ENCODE data around the gene DGUOK. TPM values are rescaled to one million over a fixed set of nuclear protein-coding genes. Genes with fewer than 3 reads are reported as not detected.

The DGUOK gene
- total and polyA plus RNA-seq, 2 donors, result 73.7 to 157 TPM

DNA sequence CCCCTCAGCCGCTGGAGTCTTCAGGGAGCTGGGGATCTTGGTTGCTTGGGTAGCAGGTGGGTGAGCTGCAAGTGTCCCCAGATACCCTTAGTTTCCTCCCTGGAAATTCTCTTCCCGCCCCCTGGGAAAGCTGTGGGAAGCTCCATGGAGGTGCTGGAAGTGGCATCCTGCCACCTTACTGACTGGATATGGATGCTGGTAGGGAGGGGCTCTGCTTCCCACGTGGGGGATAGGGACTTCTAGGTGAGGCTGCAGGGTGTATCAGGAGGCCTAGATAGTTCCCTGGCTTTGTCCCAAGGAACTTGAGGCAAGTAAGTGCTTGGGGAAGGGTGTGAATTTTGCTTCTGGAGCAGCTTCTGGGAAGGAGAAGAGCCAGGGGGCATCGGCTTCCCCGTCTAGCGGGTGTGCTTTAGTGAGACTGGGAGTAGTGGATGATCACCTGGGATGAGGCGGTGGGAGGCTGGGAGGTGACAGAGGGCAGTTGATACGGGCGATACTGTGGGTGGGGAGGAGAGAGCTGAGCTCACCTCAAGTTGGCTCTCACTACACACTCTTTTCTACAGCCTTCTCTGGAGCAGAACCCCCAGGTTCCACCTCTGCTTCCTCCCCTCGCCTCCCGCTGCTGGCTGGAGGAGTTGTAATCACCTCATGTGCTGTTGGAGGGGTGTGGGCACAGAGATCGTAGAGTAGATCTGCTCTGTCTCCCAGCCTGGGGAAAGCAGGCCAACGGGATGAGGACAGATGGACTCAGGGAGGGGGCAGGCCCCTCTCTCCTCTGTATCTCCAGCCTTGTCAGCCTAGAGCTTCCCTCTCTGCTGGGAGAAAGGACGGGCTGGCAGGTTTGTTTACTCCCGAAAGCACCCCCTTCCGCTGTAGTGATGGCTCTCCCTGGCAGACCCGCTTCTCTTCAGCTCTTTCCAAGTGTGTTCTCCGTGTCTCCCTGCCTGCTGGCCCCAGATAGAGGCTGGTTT, 77.8 kb downstream of the DGUOK start:
- DNase-seq (ENCODE audit: low read depth in 6 of 9, low spot score in 9 of 9), result no peak
- Histone ChIP-seq H3K9me3 (ENCODE audit: control insufficient read depth in 2 of 2, insufficient read depth in 1 of 2, low read length in 1 of 2) (no peaks in the 10 kb centered on the region), H3K27ac (ENCODE audit: low read depth in 1 of 2, low read length in 1 of 2) (no peak overlapping the region), H3K4me3 (ENCODE audit: low read length in 2 of 2) (no peak overlapping the region), H3K4me1 (ENCODE audit: control insufficient read depth in 2 of 2, insufficient read depth in 2 of 2, low read length in 2 of 2) (peaks cover 9 to 50% of the 10 kb centered on the region in 2 donors), H3K27me3 (ENCODE audit: control insufficient read depth in 2 of 2, insufficient read depth in 1 of 2, low read length in 1 of 2) (no peaks in the 10 kb centered on the region), H3K36me3 (ENCODE audit: control insufficient read depth in 2 of 2, insufficient read depth in 2 of 2, low read length in 1 of 2) (peaks cover 6 to 31% of the 10 kb centered on the region in 2 donors)
- WGBS, result 95% methylated on average over 18 of the region's 18 CpGs

DNA sequence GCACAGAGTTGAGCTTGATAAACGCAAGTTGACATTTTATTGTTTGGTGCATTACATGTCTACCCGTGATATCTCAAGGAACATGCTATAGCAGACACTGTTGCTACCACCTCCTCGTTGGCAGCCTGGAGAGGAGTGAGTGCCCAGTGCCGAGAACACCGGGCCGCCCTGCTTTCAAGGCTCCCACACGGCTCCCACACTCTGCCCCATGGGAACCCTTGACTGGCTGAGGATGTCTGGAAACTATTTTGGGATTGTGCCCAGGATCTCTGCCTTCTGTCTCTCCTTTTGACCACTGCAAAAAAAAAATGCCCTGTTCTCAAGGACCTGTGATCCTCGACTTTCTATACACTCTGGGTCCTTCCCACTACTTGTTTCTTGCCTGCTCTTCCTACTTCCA, 79.1 kb downstream of the DGUOK start:
- WGBS, result 98% methylated on average over 8 of the region's 8 CpGs
- no peak overlapping the region for H3K4me3 ChIP-seq (ENCODE audit: low read length in 2 of 2)

DNA sequence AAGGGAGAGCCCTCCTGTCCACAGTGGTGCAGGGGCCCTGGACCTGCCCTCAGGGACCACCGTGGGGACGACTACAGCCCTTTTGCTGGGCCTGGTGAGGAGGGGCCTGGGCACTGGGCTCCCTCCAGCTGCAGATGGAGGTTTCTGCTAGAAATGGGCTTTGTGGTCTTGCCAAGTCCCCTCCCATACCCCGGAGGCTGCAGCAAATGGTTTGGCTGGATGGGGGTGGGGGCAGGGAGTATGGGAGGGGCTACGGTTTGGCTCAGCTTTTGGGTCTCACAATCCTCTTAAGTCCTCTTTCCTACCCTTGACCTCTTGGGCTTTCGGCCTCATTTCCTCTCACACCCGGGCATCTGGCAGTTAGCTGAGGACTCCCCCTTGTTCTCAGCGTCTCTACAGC, 79.8 kb downstream of the DGUOK start:
- H3K27ac ChIP-seq (ENCODE audit: low read depth in 1 of 2, low read length in 1 of 2), result no peak overlapping the region
- peaks cover 9 to 50% of the 10 kb centered on the region in 2 donors for H3K4me1 ChIP-seq (ENCODE audit: control insufficient read depth in 2 of 2, insufficient read depth in 2 of 2, low read length in 2 of 2)
- H3K4me3 ChIP-seq (ENCODE audit: low read length in 2 of 2), result no peak overlapping the region
- 83% methylated on average over 7 of the region's 7 CpGs for WGBS
- H3K27me3 ChIP-seq (ENCODE audit: control insufficient read depth in 2 of 2, insufficient read depth in 1 of 2, low read length in 1 of 2), result no peaks in the 10 kb centered on the region
- H3K36me3 ChIP-seq (ENCODE audit: control insufficient read depth in 2 of 2, insufficient read depth in 2 of 2, low read length in 1 of 2), result peaks cover 8 to 34% of the 10 kb centered on the region in 2 donors
- H3K9me3 ChIP-seq (ENCODE audit: control insufficient read depth in 2 of 2, insufficient read depth in 1 of 2, low read length in 1 of 2), result no peaks in the 10 kb centered on the region
- DNase-seq (ENCODE audit: low read depth in 6 of 9, low spot score in 9 of 9), result no peak

More for the DNA sequence above, 79.1 kb downstream of the DGUOK start:
- DNase-seq (ENCODE audit: low read depth in 6 of 9, low spot score in 9 of 9), result no peak
- H3K27ac ChIP-seq (ENCODE audit: low read depth in 1 of 2, low read length in 1 of 2), result no peak overlapping the region
- H3K27me3 ChIP-seq (ENCODE audit: control insufficient read depth in 2 of 2, insufficient read depth in 1 of 2, low read length in 1 of 2), result no peaks in the 10 kb centered on the region
- no peaks in the 10 kb centered on the region for H3K9me3 ChIP-seq (ENCODE audit: control insufficient read depth in 2 of 2, insufficient read depth in 1 of 2, low read length in 1 of 2)
- H3K36me3 ChIP-seq (ENCODE audit: control insufficient read depth in 2 of 2, insufficient read depth in 2 of 2, low read length in 1 of 2), result peaks cover 8 to 34% of the 10 kb centered on the region in 2 donors
- H3K4me1 ChIP-seq (ENCODE audit: control insufficient read depth in 2 of 2, insufficient read depth in 2 of 2, low read length in 2 of 2), result peaks cover 9 to 50% of the 10 kb centered on the region in 2 donors

DNA sequence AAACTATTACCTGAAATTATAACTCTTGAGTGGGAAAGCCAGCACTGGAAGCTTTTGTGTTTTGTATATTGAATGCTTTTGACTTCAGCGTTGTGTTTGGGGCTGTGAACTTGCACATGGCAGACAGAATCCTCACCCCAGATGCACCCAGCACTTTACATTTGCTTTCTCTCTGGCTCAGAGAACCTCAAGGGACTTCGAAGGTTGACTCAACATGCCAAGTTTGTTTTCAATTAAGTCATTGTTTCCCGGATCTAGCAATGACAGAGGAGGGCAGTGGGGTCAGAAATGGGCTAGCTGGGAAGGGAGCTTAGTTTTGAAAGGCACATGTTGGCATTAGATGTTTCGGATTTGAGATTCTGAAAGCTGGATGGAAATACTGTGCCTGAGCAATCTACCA, 80.4 kb downstream of the DGUOK start:
- no peaks in the 10 kb centered on the region for H3K27me3 ChIP-seq (ENCODE audit: control insufficient read depth in 2 of 2, insufficient read depth in 1 of 2, low read length in 1 of 2)
- no peaks in the 10 kb centered on the region for H3K9me3 ChIP-seq (ENCODE audit: control insufficient read depth in 2 of 2, insufficient read depth in 1 of 2, low read length in 1 of 2)
- no peak overlapping the region for H3K4me3 ChIP-seq (ENCODE audit: low read length in 2 of 2)
- peaks cover 9 to 44% of the 10 kb centered on the region in 2 donors for H3K4me1 ChIP-seq (ENCODE audit: control insufficient read depth in 2 of 2, insufficient read depth in 2 of 2, low read length in 2 of 2)
- peaks cover 8 to 34% of the 10 kb centered on the region in 2 donors for H3K36me3 ChIP-seq (ENCODE audit: control insufficient read depth in 2 of 2, insufficient read depth in 2 of 2, low read length in 1 of 2)
- no peak overlapping the region for H3K27ac ChIP-seq (ENCODE audit: low read depth in 1 of 2, low read length in 1 of 2)
- DNase-seq (ENCODE audit: low read depth in 6 of 9, low spot score in 9 of 9), result no peak
- 96% methylated on average over 4 of the region's 4 CpGs for WGBS

DNA sequence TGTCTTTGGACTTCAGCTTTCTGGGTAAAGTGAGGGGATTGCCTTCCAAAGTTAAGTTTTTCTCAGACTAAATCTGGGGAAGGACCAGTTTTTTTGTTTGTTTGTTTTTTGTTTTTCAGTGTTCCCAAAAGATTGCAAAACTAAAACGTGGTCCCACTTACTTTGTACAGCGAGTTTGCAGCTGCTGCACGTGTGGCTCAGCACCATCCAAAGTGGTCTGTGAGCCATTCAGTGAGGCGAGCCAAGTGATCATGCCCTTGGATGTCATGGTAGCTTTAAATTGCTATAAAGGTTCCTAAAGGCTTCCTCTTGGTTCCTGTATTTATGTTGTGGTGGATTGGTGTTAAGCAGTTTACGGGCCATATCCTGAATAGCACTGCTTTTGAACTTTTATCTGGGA, 81.0 kb downstream of the DGUOK start:
- H3K4me1 ChIP-seq (ENCODE audit: control insufficient read depth in 2 of 2, insufficient read depth in 2 of 2, low read length in 2 of 2), result peaks cover 9 to 42% of the 10 kb centered on the region in 2 donors
- H3K4me3 ChIP-seq (ENCODE audit: low read length in 2 of 2), result no peak overlapping the region
- H3K9me3 ChIP-seq (ENCODE audit: control insufficient read depth in 2 of 2, insufficient read depth in 1 of 2, low read length in 1 of 2), result no peaks in the 10 kb centered on the region
- 98% methylated on average over 5 of the region's 5 CpGs for WGBS
- no peak for DNase-seq (ENCODE audit: low read depth in 6 of 9, low spot score in 9 of 9)
- H3K27me3 ChIP-seq (ENCODE audit: control insufficient read depth in 2 of 2, insufficient read depth in 1 of 2, low read length in 1 of 2), result no peaks in the 10 kb centered on the region
- H3K27ac ChIP-seq (ENCODE audit: low read depth in 1 of 2, low read length in 1 of 2), result no peak overlapping the region
- H3K36me3 ChIP-seq (ENCODE audit: control insufficient read depth in 2 of 2, insufficient read depth in 2 of 2, low read length in 1 of 2), result peaks cover 8 to 34% of the 10 kb centered on the region in 2 donors

Other genes starting within 250 kb of the DGUOK start
- 74.7 TPM for gene TPRKB, start 189.5 kb upstream of the DGUOK start, total RNA-seq
- 78.2 TPM for gene TPRKB, start 189.5 kb upstream of the DGUOK start, polyA plus RNA-seq
- gene DUSP11, start 146.8 kb upstream of the DGUOK start, total RNA-seq, result 31.2 TPM
- 38.7 TPM for gene DUSP11, start 146.8 kb upstream of the DGUOK start, polyA plus RNA-seq
- not detected for gene C2orf78, start 142.7 kb upstream of the DGUOK start, total RNA-seq
- 0.02 TPM for gene C2orf78, start 142.7 kb upstream of the DGUOK start, polyA plus RNA-seq
- gene STAMBP, start 97.9 kb upstream of the DGUOK start, total RNA-seq, result 46.3 TPM
- 48.8 TPM for gene STAMBP, start 97.9 kb upstream of the DGUOK start, polyA plus RNA-seq
- gene ACTG2, start 33.9 kb upstream of the DGUOK start, total RNA-seq, result 0.61 TPM
- 45.1 TPM for gene ACTG2, start 33.9 kb upstream of the DGUOK start, polyA plus RNA-seq
- gene TET3, start 58.0 kb downstream of the DGUOK start, total RNA-seq, result 4.5 TPM
- gene TET3, start 58.0 kb downstream of the DGUOK start, polyA plus RNA-seq, result 4.2 TPM
- gene BOLA3, start 221.0 kb downstream of the DGUOK start, total RNA-seq, result 41.7 TPM
- gene BOLA3, start 221.0 kb downstream of the DGUOK start, polyA plus RNA-seq, result 34.4 TPM

All from thymus (tissue), 11 donors.